Stimulated activated CD8-positive, alpha-beta memory T cell treated with anti-CD3 and anti-CD28 coated beads, Interleukin-15, amount 100 ng/mL, for 48 hours (primary cell): ENCODE measurements around the gene MGAT5B.
"Not testable (repeated sequence)": the region's sequence is repeated elsewhere in the genome, so short reads cannot be mapped to it uniquely, and the experiment has no call there.

Experiments
- DNase-seq, 2 donors: peaks; one replicate each; pipeline ENCODE4 v3.0.0-alpha.2; 2020; ENCODE audit warnings: low read depth in 2 of 2

Gene MGAT5B

DNA sequence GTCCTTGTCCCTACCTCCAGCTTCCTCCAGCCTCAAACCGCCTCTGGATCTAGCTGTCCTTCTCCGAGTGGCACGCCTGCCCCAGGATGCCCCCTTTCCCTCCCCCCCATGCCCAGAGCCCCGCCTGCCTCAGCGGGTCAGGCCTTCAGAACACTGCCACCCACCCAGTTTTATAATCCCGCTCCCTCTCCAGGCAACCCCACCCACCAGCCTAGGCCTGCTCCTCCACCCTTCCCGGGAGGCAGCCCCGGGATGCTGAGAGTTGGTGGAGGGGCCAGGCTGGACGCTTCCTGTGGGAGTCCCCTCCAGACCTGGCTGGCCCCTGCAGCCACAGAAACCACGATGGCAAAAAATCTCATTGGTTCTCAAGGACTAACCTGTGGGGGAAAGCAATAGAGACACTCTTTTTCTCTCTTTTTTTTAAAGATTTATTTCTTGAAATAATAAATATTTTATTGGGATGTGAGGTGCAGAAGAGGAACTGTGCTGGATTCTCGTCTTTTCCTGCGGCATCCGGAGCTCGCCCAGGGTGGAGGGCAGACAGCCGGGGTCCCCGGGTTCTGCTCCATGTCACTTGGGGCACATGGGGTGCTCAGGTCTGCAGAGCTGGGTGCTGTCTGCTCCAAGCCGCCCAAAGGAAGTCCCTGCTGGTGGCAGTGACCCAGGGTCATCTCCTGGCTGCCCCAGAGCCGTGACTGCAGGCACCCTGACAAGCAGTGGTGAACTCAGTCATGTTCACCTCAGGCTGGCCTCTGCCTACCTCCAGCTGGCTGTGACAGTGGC, 81.9 kb downstream of the MGAT5B start:
- no peak for DNase-seq

DNA sequence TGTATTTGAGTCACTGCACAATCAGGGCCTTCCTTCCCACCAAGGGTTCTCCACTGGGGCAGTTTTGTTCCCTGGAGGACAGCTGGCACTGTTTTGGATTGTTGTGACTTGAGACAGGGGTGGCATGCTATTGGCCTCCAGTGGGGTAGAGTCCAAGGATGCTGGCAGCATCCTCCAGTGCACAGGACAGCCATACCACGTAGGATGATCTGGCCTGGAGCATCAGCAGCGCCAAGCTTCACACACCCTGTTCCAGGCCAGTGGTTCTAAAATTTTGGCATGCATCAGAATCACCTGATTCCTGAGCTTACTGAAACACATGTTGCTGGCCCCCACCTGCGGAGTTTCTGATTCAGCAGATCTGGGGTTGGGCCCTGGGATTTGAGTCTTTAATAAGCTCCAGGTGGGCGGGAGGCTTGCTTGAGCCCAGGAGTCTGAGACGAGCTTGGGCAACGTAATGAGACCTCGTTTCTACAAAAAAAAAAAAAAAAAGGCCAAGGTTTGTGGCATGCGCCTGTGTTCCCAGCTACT, 83.2 kb downstream of the MGAT5B start:
- no peak for DNase-seq

DNA sequence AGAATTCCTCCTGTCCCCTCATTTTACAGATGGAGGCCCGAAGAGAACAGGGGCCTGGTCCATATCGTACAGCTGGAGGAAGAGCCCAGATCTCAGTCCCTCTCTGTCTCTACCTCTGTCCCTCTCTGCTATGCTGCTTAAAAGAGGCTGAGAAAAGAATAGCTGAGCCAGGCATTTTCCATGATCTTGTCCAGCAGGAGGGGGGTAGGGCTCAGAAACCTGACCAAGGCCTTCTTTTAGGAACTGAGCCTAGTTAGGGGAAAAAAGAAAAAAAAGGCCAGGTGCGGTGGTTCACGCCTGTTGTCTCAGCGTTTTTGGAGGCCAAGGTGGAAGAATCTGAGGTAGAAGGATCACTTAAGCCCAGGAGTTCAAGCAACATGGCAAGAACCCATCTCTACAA, 84.2 kb downstream of the MGAT5B start:
- DNase-seq = no peak

DNA sequence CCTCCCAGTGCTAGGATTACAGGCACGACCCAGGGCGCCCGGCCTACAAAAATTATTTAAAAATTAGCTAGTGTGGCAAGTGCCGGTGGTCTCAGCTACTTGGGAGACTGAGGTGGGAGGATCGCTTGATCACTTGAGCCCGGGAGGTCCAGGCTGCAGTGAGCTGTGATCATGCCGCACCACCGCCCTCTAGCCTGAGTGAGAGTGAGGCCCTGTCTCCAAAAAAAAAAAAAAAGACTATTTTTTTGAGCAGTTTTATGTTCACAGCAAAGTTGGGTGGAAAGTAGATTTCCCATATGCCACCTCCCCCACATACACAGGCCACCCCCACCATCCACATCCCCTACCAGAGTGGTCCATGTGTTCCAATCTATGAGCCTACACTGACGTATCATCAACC, 84.9 kb downstream of the MGAT5B start:
- DNase-seq = no peak

DNA sequence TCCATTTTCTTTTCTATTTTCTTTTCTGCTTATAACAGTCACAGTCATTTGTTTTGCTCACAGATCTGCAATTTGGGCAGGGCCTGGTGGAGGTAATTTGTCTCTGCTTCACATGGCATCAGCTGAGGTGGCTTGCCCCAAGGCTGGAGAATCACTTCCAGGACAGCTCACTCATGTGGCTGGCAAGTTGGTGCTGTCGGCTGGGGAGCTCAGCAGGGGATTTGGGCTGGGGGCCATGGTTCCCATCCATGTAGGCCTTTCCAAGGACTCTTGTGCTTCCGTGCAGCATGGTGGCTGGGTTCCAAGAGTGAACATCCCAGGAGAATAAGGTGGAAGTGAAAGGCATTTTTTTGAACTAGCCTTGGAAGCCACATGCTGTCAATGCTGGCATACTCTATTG, 85.7 kb downstream of the MGAT5B start:
- DNase-seq = no peak

DNA sequence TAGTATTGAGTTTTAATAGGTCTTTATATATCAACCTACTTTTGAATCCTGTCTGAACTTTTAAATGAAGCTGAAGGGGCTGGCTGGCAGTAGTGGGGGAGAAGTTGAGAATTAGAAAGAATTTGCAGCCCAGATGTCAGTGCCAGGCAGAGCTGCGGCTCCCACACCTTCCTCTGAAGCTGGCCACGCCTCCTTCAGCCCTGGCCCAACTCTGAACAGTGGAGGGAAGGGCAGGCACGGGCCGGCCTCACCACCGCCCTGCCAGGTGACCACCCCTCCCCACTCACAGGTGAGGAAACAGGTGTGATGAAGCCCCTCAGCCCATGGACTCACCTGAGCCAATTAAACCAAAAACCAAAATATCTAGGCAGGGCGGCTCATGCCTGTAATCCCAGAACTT, 87.0 kb downstream of the MGAT5B start:
- no peak for DNase-seq

DNA sequence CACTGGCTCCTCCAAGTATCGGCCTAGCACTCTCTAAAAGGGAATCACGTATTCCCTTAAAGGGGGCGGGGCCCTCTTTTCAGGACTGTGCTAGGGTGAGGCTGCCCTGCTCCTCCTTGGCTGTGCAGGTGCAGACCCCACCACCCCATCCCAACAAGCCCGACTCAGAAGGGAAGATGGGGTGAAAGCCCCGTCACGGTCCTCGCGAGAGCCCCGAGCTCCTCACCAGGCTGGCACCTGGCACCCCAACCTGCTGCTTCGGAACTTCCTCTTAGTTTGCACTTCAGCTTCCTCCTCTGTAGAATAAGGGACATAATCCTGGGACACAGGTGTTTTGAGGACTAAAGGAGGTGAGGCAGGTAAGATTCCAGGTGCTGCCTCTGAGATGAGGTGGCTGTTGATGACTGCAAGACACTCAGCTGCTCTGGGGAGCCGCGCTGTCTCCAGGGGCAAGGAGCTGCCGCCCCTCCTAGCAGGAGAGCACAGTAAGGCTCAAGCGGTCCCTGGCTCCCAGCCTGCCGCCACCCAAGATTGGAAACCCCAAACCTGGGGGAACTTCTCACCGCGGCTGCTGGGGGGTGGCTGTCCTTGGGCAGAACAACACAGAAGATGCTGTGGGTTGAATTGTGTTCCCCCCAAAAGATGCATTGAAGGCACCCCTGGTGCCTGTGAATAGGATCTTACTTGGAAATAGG, 88.8 kb downstream of the MGAT5B start:
- no peak for DNase-seq

DNA sequence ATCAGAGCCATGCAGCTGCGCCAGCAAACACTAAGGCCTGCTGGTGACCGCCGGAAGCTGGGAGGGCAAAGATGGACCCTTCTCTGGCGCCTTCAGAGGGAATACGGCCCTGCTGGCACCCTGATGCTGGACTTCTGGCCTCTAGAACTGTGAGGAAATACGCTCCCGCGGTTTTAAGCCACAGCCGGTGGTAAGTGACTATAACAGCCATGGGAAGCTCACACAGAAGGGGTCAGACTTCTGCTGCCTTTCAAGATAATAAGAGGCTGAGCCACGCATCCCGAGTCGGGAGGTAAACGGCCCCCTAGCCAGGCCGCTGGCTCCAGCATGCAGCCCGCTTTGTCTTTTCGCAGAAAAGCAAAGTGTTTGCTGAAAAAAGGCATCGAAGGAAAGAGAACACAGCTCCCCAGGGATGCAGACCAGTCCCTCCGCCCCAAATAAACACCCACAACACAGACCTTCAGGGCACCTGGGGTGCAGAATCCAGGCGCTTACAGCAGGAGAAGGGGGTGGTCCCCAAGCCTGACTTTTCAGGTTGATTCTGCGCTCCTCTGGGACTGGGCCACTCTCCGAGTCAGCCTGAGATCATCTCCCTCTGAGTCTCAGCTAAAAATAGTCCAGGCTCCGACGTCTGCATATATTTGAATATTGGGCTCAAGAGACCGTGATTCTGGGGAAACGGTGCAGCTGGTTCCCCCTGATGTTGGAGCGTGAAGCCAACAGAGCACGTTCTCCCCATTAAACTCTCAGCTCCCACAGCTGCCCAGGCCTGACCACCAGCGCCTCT, 89.7 kb downstream of the MGAT5B start:
- DNase-seq = no peak

DNA sequence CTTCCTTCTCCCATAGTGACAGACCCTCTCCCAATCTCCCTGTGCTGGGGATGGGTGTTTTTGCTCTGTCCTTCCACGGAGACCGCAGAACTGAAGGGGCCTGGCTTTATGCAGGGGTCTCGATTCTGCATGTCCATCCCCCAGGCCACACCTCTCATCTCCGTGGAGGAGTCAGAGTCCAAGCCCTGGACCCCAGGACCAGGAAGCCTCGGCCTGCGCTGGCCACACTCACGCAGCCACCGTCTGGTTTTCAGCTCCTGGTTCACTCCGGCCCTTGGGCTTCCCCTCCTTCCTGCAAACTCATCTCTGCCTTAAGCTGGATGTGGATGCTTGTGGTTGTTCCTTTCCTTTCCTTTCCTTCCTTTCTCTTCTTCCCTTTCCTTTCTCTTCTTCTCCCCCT, 90.8 kb downstream of the MGAT5B start:
- no peak for DNase-seq

DNA sequence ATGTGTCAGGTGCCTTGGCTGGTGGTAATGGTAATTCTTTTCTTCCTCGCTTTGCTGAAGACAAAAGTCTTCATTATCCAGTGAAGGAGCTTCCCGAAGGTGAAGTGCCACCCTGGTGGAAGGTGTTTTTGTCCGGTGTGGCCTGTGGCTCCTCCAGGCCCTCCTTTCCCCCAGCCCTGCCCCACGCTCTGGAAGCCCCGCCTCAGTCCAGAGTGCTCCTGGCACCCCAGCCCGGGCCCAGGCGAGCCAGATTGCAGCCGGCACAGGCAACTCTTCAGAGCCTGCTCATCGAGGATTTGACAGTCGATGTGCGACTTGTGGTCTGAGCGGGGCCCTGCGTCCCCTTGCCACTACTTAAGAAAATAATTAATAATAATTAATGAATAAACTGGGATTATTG, 93.7 kb downstream of the MGAT5B start:
- DNase-seq = no peak

DNA sequence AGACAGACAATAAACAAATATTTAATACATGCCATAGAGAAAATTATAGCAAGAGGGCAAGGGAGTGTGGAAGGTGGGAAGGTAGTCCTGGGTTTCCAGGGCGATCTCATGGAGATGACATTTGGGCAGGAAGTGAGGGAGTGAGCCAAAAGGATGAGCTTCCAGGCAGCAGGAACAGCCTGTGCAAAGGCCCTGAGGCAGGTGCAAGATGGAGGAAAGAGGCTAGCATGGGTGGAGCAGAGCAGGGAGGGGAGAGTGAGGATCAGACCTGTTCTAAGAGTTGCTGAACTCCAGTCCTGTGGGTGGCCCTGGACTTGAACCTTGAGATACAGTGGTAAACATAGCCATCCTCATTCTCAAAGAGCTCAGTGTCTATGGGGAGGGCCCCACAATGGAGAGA, 94.7 kb downstream of the MGAT5B start:
- DNase-seq = no peak

DNA sequence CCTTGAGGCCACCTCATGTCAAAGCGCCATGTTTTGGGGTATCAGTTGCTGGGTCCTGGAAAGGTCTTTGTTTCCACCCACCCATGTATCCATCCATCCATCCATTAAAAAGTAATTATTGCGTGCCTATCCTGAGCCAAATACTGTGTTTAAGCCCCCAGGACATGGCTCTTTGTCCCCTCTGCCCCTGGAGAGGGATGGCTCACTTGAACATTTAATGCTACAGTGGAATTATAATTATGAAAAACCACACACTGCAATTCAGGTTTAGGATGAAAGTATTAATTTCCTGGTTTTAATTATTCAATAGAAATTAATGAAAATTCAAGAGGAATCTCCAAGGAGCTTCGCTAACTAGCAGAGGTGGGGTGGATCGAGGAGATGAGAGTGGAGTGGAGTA, 97.8 kb downstream of the MGAT5B start:
- DNase-seq = no peak

DNA sequence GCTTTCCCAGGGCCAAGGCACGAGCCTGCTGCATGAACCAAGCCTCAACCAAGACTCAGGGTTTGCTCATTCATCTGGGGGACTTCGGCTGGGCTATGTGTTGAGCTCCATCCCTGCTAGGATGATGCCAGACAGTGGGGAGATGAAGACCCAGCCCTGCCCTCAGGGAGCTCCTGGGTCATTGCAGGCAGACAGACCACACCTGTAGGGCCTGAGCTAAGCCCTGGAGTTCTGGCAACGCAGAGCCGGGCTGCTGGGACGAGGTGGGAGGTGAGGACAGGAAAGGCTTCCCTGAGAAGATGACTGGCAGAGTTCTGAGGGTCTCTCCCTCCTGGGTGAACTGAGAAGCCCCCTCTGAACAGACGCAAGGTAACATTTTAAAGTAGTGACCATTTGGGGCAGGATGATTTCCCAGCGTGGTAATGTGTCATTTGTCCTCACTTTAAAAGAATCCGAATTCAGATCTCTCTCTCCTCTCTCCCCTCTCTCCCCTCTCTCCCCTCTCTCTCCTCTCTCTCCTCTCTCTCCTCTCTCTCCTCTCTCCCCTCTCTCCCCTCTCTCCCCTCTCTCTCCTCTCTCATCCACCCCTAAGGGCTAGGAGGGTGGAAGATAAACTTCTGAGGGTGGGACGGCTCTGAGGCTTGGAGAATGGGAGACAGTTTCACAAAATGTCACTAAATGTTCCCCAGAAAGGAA, 98.4 kb downstream of the MGAT5B start:
- DNase-seq = no peak

DNA sequence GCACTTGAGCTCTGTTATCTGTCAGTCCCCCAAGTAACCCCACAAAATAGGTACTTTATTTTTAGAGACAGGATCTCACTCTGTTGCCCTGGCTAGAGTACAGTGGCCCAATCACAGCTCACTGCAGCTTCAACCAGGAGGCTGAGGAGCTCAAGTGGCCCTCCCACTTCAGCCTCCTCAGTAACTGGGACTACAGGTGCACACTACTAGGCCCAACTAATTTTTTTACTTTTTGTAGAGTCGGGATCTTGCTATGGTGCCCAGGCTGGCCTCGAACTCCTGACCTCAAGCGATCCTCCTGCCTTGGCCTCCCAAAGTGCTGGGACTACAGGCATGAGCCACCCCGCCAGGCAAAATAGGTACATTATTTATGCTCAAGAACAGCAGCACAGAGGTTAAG, 99.6 kb downstream of the MGAT5B start:
- no peak for DNase-seq

DNA sequence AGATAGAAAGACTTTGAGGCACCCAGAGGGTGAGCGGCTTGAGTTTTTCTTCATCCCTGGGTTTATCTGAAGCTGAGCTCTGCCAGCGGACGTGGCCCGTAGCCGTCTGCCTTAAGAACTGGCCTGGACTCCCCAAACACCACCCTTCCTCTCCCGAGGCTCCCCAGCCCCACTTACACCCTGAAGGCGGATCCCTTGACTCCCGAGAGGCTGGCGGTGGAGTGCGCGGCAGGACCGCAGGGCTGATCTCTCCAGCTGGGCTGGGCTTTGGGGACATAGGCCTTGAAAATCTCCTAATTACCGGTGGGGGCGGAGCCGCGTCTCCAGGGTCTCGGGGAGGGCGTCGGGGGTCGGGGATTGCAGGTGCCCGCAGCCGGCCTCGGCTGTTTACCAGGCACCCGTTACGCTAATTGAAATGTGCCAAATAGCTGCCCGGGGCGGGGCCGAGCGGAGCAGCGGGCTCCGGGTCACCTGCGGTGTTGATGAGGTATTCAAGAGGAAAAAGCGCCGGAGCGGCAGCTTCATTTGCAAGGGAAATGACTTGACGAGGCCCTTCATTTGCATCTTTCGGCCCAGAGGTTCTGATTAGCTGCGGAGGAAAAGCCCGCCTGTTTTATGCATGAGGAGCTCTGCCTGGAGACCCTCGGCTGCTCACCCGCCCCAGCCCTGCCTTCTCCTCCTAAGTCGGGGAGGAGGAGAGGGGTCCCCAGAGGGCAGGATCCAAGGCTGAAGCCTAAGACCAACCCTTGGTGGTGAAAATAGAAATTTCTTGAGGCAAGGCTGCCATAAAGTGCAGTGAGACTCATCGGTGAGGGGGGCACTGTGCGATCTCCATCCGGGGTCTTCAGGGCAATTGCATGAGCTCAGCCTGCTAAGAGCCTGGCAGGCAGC, 100.7 kb downstream of the MGAT5B start:
- DNase-seq = peak; percentile 8 to 17

DNA sequence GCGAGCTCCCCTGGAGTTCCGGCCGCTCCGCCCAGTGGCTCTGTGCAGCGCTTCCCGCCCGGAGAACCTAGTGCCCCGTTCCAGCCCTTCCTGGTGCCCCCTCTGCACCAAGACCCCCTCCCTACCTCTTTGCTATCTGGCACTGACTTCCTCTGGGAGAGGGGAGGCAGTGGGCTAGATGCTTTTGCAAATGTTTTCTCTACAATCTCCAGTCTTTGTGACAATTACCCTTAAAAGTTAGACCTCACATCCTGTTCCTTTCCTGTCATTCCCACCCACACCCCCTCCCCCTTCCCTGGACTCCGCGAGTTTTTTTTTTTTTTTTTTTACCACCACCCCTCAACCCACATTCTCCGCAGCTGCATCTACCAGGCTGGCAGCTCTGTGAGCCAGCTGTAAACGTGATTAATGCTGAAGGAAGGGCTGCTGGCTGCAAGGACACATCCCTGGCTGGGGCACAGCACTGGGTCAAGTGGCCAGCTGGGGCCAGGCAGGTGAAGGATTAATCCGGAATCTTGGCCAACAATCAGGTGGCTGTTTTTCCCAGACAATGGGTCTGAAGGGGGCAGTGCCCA, 101.5 kb downstream of the MGAT5B start:
- DNase-seq = no peak

DNA sequence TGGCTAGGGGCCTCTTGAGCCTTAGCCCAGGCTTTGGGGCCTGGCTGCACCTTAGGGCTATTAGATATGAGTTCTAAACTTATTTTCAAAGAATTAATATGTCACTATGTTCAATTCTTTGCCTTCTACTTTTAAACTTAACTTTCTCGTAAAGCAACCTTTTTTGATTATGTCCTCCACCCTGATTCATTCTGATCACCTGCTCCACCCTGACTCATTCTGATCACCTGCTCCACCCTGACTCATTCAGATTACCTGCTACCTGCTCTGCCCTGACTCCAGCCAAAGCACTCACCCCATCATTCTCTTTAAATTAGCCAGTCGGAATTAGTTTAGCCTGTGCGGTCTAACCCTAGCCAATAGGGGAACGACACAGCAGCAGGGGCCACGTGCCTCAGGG, 102.0 kb downstream of the MGAT5B start:
- not testable (repeated sequence) for DNase-seq

DNA sequence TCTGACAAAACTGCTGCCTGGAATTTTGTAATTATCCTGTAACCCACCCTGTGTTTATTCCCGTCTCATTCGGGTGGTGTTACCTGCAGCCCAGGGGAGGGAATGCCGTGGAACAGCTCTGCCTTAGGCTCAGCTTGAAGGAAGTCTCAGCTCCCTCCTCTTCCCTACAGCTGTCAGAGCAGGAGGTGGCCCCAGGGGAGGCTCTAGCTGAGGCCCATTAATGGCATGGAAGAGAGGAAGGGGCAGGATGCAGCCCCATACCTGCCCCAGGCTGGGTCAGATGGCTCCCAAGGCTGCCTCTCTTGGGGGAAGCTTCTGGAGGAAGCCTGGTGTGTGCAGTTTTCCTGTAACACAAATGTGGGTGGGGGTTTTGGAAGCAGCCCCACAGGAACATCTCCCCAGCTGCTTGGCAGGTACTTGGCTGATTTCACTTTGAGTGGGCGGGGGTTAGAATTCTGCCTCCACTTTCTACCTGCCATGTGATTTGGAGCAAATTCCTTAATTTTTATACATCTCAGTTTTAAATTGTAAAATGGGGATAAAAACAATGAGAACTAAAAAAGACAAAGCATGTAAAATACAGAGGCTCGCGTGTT, 103.9 kb downstream of the MGAT5B start:
- DNase-seq = no peak

DNA sequence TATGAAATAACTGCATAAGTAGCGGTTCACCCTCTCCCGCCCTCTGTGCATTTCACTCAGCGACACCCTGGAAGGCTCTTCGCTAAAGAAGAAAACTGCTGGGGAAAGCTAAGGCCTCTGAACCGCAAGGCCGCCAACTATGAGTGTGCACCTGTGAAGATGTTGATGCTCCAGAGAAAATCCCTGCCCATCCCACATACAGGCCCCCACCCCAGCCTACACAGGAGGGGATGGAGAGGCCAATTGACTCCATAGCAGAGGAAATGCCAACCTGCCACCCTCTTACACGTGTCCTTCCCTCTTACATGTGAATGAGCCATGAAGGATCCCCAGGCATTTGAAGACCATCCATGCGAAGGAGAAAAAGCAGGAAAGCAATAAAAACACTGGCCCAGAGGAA, 104.8 kb downstream of the MGAT5B start:
- no peak for DNase-seq

DNA sequence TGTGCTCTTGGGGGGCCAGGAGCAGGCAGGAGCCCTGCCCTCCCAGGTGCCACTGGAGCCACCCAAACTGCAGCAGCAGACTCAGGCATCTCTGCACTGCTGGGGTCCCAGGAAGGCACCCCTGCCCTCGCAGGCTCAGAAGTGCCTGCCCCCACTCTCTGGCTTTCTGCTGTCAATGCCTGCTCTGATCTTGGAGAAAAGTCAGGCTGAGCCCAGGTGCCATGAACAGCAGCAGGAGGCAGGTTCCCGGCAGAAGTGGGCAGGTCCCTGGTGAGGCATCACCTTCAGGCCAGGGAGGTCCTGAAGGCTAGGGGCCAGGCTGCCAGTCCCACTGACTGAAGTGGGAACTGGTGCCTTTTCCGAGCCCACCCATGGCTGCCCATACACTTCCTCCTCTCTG, 106.5 kb downstream of the MGAT5B start:
- DNase-seq = no peak
